Fibroblast of lung (primary cell): ENCODE results near the gene ALKBH3. TPM values are rescaled to one million over a fixed set of nuclear protein-coding genes. Genes with fewer than 3 reads are reported as not detected.

Experiments used
- DNase-seq, 2 donors: peaks; one replicate each; pipeline versions ENCODE4 v3.0.0 to v3.0.0-alpha.2; 2010; ENCODE audit warnings: low read depth in 2 of 2
- H2AFZ ChIP-seq: 2 replicates; pipeline ENCODE4 v1.5.1; 2012; ENCODE audit warnings: low read length, control low read depth, inconsistent platforms
- H3K27ac ChIP-seq: 2 replicates; pipeline ENCODE4 v1.5.1; 2011; ENCODE audit warnings: low read length, control low read depth; ENCODE audit not compliant: insufficient read depth
- H3K27me3 ChIP-seq: 2 replicates; pipeline ENCODE4 v1.5.1; 2011; ENCODE audit warnings: mild to moderate bottlenecking, low read length; ENCODE audit not compliant: control insufficient read depth, insufficient read depth
- H3K36me3 ChIP-seq: 2 replicates; pipeline ENCODE4 v1.5.1; 2011; ENCODE audit warnings: low read length; ENCODE audit not compliant: control insufficient read depth, insufficient read depth
- H3K4me1 ChIP-seq: 2 replicates; pipeline ENCODE4 v1.5.1; 2011; ENCODE audit warnings: low read length; ENCODE audit not compliant: control insufficient read depth, insufficient read depth; ENCODE audit errors: extremely low read depth
- H3K4me2 ChIP-seq: 2 replicates; pipeline ENCODE4 v1.5.1; 2011; ENCODE audit warnings: low read length, control low read depth; ENCODE audit not compliant: insufficient read depth; ENCODE audit errors: extremely low read depth
- H3K4me3 ChIP-seq, 4 experiments: fragments of 200-600 bp in 1 of 4; sonication (generic) in 1 of 4; replicated peaks in 1 of 4; 2 replicates each; pipeline ENCODE4 v1.5.1; 2011 to 2016; ENCODE audit warnings: low read length in 4 of 4, low read depth in 3 of 4, mild to moderate bottlenecking in 3 of 4, control low read depth in 2 of 4, inconsistent platforms in 1 of 4, mixed read lengths in 1 of 4; ENCODE audit not compliant: insufficient read depth in 1 of 4; ENCODE audit errors: control extremely low read depth in 1 of 4
- H3K79me2 ChIP-seq: 2 replicates; pipeline ENCODE4 v1.5.1; 2012; ENCODE audit warnings: mild to moderate bottlenecking, low read length, inconsistent platforms; ENCODE audit not compliant: control insufficient read depth, insufficient read depth
- H3K9ac ChIP-seq: 2 replicates; pipeline ENCODE4 v1.5.1; 2011; ENCODE audit warnings: mild to moderate bottlenecking, low read length, control low read depth; ENCODE audit not compliant: insufficient read depth
- H3K9me3 ChIP-seq: 2 replicates; pipeline ENCODE4 v1.5.1; 2012; ENCODE audit warnings: low read depth, low read length; ENCODE audit not compliant: control insufficient read depth, insufficient read depth
- H4K20me1 ChIP-seq: 2 replicates; pipeline ENCODE4 v1.5.1; 2011; ENCODE audit warnings: low read length; ENCODE audit not compliant: control insufficient read depth, insufficient read depth; ENCODE audit errors: extremely low read depth
- EZH2 ChIP-seq: IDR thresholded peaks from 2 replicates; pipeline ENCODE4 v1.5.1; 2012; ENCODE audit warnings: low read length, control low read depth, mild to moderate bottlenecking; ENCODE audit errors: missing control alignments
- polyA plus RNA-seq, 2 donors: library from polyadenylated mRNA; depleted of rRNA in 1 of 2; stranded (reverse) in 1 of 2; unstranded in 1 of 2; fragments of >200 nt; gene quantifications; 2 replicates each; pipeline ENCODE4 v1.2.1, GENCODE V29; 2011 to 2012; ENCODE audit warnings: missing spikeins in 1 of 2
- total RNA-seq: library from RNA; depleted of rRNA; stranded (reverse); fragments of >200 nt; gene quantifications from 2 replicates; pipeline ENCODE4 v1.2.1, GENCODE V29; 2014
- TF ChIP-seq, protein P1 (sequence below), 2 donors: IDR thresholded peaks in 1 of 2; conservative IDR thresholded peaks in 1 of 2; 1 replicate in 1 of 2; 2 replicates in 1 of 2; pipeline ENCODE4 v1.5.1; 2011 to 2012; ENCODE audit warnings: low read length in 2 of 2, control low read depth in 1 of 2, inconsistent platforms in 1 of 2, low read depth in 1 of 2, mild to moderate bottlenecking in 1 of 2

The ALKBH3 gene
- total and polyA plus RNA-seq, 2 donors (not counting 1 experiment from before 2014, with no cell fraction given): 39.0 to 56.1 TPM

DNA sequence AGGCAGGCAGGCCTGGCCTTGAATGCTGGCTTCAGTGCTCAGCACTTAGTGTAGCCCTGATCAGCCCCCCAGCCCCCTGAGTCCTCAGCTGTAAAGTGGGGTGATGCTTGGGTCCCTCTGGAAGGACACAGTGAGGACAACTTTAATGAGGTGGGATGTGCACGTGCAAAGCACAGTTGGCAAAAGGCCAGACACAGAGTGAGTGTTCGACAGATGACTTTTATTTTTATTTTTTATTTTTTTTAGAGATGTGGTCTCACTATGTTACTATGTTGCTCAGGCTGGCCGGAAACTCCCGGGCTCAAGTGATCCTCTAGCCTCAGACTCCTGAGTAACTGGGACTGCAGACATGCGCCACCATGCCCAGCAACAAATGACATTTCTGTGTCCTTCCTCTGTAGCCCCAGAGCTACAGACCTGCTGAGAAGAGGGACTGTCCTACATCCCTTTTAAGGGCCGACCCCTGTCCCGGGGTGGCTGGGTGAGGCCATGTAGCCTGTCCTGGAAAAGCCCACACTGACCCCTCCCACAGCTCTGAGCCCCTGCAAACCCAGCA, 54.9 kb downstream of the ALKBH3 start:
- DNase-seq: no peak
- Histone ChIP-seq H3K9ac (no peak overlapping the region), H2AFZ (no peak overlapping the region), H3K4me1 (peaks cover 18% of the 10 kb centered on the region), H4K20me1 (no peaks in the 10 kb centered on the region), H3K9me3 (no peaks in the 10 kb centered on the region), H3K4me2 (no peak overlapping the region), H3K36me3 (no peaks in the 10 kb centered on the region), H3K27ac (no peak overlapping the region), H3K4me3 (no peak overlapping the region), H3K79me2 (no peaks in the 10 kb centered on the region), H3K27me3 (no peaks in the 10 kb centered on the region)
- no peak for TF ChIP-seq EZH2
- TF ChIP-seq, protein P1, sequence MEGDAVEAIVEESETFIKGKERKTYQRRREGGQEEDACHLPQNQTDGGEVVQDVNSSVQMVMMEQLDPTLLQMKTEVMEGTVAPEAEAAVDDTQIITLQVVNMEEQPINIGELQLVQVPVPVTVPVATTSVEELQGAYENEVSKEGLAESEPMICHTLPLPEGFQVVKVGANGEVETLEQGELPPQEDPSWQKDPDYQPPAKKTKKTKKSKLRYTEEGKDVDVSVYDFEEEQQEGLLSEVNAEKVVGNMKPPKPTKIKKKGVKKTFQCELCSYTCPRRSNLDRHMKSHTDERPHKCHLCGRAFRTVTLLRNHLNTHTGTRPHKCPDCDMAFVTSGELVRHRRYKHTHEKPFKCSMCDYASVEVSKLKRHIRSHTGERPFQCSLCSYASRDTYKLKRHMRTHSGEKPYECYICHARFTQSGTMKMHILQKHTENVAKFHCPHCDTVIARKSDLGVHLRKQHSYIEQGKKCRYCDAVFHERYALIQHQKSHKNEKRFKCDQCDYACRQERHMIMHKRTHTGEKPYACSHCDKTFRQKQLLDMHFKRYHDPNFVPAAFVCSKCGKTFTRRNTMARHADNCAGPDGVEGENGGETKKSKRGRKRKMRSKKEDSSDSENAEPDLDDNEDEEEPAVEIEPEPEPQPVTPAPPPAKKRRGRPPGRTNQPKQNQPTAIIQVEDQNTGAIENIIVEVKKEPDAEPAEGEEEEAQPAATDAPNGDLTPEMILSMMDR (conservative IDR thresholded peaks at IDR 0.05 in 1 of 2, IDR thresholded peaks at IDR 0.05 in 1 of 2; ENCODE audit: low read depth in 1 of 2, low read length in 2 of 2): no peak

DNA sequence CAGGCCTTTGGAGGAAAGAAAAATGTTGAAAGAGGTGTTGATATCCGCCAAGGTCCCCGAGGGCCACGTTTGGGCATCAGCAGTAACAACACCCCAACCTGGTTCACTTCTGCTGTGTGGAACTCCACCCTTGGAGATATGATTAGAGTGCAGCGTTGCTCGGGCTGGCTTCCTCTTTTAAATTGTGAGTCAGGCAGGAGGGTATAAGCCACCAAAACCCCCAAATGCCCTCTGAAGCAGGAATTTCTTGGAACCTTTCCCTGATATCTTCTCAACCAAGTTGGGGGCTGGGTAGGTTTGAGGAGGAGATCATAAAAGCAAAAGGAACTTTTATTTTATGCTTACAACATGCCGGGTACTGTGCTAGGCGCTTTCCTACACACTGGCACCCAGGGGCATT, 55.4 kb downstream of the ALKBH3 start:
- Histone ChIP-seq H2AFZ (no peak overlapping the region), H3K27ac (no peak overlapping the region)

DNA sequence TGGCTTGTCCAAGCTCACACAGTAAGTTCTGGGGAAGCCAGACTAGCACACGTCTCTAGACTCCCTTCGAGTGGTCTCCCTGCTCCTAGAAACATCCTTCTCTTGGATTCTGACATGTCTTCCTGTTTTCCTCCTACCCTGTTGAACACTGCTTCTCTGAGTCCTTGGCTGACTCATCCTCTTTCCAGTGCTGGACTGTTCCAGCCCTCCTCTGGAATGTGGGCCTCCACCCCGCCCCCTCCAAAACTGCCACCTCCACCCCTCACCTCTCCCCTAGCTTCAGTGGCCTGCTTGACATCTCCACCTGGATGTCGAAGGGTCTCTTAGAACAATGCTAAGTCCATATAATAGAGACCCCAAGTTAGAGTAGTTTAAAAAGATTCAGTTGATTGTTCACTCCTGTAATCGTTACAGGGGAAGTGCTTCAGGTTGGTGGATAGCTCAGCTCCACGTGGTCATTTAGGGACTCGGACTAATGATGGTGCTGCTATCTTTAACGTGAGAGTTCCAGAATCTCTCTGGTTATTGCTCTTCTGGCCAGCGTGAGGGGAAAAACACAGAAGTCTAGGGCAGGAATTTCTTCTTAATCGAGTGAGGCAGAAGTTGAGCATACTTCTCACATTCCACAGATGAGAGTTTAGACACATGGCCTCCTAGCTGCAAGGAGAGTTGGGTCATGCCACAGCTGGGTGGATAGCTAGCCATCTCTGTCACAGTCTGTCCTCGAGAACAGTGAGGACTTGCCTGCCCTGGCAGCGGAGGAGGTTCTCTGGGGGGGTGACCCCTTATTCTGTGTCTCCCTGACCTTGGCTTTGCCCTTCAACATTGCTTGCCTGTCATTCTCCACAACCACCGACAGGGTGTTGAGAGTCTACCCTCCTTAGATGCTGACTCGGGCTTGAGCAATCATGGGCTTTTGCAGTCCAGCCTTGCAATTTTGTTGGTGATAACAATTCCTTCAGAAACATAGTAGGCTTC, 57.1 kb downstream of the ALKBH3 start:
- Histone ChIP-seq H3K27ac (peak overlapping the region; percentile 43), H4K20me1 (no peaks in the 10 kb centered on the region), H3K9me3 (no peaks in the 10 kb centered on the region), H3K79me2 (no peaks in the 10 kb centered on the region), H3K4me1 (peaks cover 16% of the 10 kb centered on the region), H2AFZ (peak overlapping the region; percentile 79), H3K4me2 (peak overlapping the region; percentile 46), H3K9ac (no peak overlapping the region), H3K4me3 (no peak overlapping the region), H3K27me3 (peaks cover 13% of the 10 kb centered on the region), H3K36me3 (no peaks in the 10 kb centered on the region)
- TF ChIP-seq EZH2: no peak
- TF ChIP-seq, protein P1 (conservative IDR thresholded peaks at IDR 0.05 in 1 of 2, IDR thresholded peaks at IDR 0.05 in 1 of 2; ENCODE audit: low read depth in 1 of 2, low read length in 2 of 2): peak; percentile 25 to 29
- DNase-seq: peak; percentile 51 to 81

More for the DNA sequence above, 55.4 kb downstream of the ALKBH3 start:
- Histone ChIP-seq H3K36me3 (no peaks in the 10 kb centered on the region), H3K4me1 (peaks cover 16% of the 10 kb centered on the region), H3K9ac (no peak overlapping the region), H4K20me1 (no peaks in the 10 kb centered on the region), H3K4me3 (no peak overlapping the region), H3K79me2 (no peaks in the 10 kb centered on the region), H3K9me3 (no peaks in the 10 kb centered on the region), H3K4me2 (no peak overlapping the region), H3K27me3 (peaks cover 4% of the 10 kb centered on the region)
- no peak for DNase-seq
- TF ChIP-seq, protein P1 (conservative IDR thresholded peaks at IDR 0.05 in 1 of 2, IDR thresholded peaks at IDR 0.05 in 1 of 2; ENCODE audit: low read depth in 1 of 2, low read length in 2 of 2): no peak
- TF ChIP-seq EZH2: no peak
